C4-2B (cell line): Measurements from ENCODE around the gene TMEM239.

Experiments
- ZFX ChIP-seq: fragments of 450-650 bp; IDR thresholded peaks from 2 replicates; pipeline ENCODE4 v1.6.1; 2017
- TF ChIP-seq, protein P1 (sequence below): fragments of 450-650 bp; conservative IDR thresholded peaks from 2 replicates; pipeline ENCODE4 v1.5.1; 2017; ENCODE audit warnings: mild to moderate bottlenecking

DNA sequence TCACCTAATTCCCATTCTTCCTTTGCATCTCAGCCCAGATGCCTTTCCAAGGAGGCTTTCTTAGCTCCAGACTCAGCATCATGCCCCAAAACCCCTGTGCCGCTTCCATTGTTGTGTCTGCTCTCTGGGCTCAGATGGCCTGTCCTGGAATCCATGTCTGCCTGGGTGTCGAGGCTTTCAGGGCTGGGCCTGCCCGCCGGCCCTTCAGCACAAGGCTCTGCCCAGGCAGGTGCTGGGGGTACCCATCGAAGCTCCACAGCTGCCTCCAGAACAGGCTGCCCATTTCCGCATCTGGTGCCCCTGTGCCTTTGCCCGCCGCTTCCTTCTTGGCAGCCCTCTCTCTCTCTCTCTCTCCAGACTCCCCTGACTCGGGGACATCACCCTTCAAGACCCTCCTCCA, 16.9 kb upstream of the TMEM239 start:
- TF ChIP-seq, protein P1, sequence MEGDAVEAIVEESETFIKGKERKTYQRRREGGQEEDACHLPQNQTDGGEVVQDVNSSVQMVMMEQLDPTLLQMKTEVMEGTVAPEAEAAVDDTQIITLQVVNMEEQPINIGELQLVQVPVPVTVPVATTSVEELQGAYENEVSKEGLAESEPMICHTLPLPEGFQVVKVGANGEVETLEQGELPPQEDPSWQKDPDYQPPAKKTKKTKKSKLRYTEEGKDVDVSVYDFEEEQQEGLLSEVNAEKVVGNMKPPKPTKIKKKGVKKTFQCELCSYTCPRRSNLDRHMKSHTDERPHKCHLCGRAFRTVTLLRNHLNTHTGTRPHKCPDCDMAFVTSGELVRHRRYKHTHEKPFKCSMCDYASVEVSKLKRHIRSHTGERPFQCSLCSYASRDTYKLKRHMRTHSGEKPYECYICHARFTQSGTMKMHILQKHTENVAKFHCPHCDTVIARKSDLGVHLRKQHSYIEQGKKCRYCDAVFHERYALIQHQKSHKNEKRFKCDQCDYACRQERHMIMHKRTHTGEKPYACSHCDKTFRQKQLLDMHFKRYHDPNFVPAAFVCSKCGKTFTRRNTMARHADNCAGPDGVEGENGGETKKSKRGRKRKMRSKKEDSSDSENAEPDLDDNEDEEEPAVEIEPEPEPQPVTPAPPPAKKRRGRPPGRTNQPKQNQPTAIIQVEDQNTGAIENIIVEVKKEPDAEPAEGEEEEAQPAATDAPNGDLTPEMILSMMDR, result no peak
- TF ChIP-seq ZFX, result no peak
